Activated B cell treated with CpG ODN at 0.5 μM for 24 hours (primary cell): ENCODE data around the gene DUSP18. TPM values are rescaled to one million over a fixed set of nuclear protein-coding genes. Genes with fewer than 3 reads are reported as not detected.
"Not testable (repeated sequence)": the region's sequence is repeated elsewhere in the genome, so short reads cannot be mapped to it uniquely, and the experiment has no call there.

Experiments
- ATAC-seq: fragments of 200-7000 bp; cut with Tn5 transposase; one replicate; pipeline ENCODE4 v1.10.0; 2021; ENCODE audit warnings: low read depth, mild to moderate bottlenecking, moderate library complexity
- CTCF ChIA-PET: fragments of 350-600 bp; sonication (Branson Sonifier 250); formaldehyde crosslinking; loops from one replicate; lab custom pipeline; 2021; ENCODE audit warnings: antibody characterized with exemption; lab: Charles Lee
- POLR2A ChIA-PET: fragments of 350-600 bp; sonication (Branson Sonifier 250); formaldehyde crosslinking; loops from one replicate; lab custom pipeline; 2021; ENCODE audit warnings: antibody characterized with exemption; lab: Charles Lee
- DNase-seq: peaks from one replicate; pipeline ENCODE4 v3.0.0; 2022
- H3K27ac Mint-ChIP-seq: one replicate; pipeline ENCODE4 v1.8.0; 2020; ENCODE audit warnings: mixed read lengths
- H3K27me3 Mint-ChIP-seq: one replicate; pipeline ENCODE4 v1.8.0; 2021; ENCODE audit warnings: mixed read lengths
- H3K36me3 Mint-ChIP-seq: one replicate; pipeline ENCODE4 v1.8.0; 2021; ENCODE audit warnings: low read depth, mixed read lengths
- H3K4me1 Mint-ChIP-seq: one replicate; pipeline ENCODE4 v1.8.0; 2021; ENCODE audit warnings: mixed read lengths
- H3K4me3 Mint-ChIP-seq: one replicate; pipeline ENCODE4 v1.8.0; 2020; ENCODE audit warnings: mild to moderate bottlenecking, mixed read lengths
- H3K9me3 Mint-ChIP-seq: one replicate; pipeline ENCODE4 v1.8.0; 2020; ENCODE audit warnings: mixed read lengths
- intact Hi-C: fragments of 100-400 bp; cut with micrococcal nuclease; formaldehyde crosslinking; loops from one replicate; pipeline ENCODE4 v1.15.1; 2024
- total RNA-seq: library from RNA; stranded (reverse); gene quantifications from 2 replicates; pipeline ENCODE4 v1.2.3, GENCODE V29; 2022
- TF ChIP-seq, protein P1 (sequence below): fragments of 200-600 bp; IDR thresholded peaks from one replicate; pipeline ENCODE4 v1.8.0; 2022; ENCODE audit warnings: antibody characterized with exemption, mild to moderate bottlenecking

Gene DUSP18
- total RNA-seq, 1 donor from 2014 or later, result 13.5 TPM

DNA sequence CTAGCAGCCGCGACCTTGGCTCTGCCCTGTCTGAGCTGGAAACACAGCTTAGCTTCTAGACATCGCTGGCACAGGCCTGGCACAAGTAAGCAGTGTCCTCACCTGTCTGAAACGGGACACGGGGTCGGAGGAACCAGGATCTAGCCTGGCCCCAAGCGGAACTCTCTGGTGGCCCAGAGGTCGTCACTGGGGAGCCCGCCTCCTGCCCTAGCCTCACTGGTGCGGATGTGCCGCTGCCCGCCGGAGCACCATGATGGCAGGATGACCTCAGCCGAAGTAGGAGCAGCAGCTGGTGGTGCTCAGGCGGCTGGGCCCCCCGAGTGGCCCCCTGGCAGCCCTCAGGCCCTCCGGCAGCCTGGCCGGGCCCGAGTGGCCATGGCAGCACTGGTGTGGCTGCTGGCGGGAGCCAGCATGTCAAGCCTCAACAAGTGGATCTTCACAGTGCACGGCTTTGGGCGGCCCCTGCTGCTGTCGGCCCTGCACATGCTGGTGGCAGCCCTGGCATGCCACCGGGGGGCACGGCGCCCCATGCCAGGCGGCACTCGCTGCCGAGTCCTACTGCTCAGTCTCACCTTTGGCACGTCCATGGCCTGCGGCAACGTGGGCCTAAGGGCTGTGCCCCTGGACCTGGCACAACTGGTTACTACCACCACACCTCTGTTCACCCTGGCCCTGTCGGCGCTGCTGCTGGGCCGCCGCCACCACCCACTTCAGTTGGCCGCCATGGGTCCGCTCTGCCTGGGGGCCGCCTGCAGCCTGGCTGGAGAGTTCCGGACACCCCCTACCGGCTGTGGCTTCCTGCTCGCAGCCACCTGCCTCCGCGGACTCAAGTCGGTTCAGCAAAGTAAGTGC, 31.2 kb downstream of the DUSP18 start:
- CTCF ChIA-PET, result interaction anchor here (3.1 to 4.5 kb wide), 3 partner anchors 30 to 284 kb away, joined by 11 to 51 read pairs (median 47); partner anchors contain the start of gene TCN2
- TF ChIP-seq, protein P1, sequence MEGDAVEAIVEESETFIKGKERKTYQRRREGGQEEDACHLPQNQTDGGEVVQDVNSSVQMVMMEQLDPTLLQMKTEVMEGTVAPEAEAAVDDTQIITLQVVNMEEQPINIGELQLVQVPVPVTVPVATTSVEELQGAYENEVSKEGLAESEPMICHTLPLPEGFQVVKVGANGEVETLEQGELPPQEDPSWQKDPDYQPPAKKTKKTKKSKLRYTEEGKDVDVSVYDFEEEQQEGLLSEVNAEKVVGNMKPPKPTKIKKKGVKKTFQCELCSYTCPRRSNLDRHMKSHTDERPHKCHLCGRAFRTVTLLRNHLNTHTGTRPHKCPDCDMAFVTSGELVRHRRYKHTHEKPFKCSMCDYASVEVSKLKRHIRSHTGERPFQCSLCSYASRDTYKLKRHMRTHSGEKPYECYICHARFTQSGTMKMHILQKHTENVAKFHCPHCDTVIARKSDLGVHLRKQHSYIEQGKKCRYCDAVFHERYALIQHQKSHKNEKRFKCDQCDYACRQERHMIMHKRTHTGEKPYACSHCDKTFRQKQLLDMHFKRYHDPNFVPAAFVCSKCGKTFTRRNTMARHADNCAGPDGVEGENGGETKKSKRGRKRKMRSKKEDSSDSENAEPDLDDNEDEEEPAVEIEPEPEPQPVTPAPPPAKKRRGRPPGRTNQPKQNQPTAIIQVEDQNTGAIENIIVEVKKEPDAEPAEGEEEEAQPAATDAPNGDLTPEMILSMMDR, result no peak
- DNase-seq (peak; percentile 22), ATAC-seq (no peak)
- H3K27me3 Mint-ChIP-seq, result no peaks in the 10 kb centered on the region
- intact Hi-C loops, result loop anchor here (5.0 kb wide), 1 partner anchor 1249 kb away; the partner anchor contains the start of gene AP1B1
- H3K36me3 Mint-ChIP-seq, result peaks cover 3% of the 10 kb centered on the region
- H3K9me3 Mint-ChIP-seq, result no peaks in the 10 kb centered on the region
- peak overlapping the region; percentile 47 for H3K27ac Mint-ChIP-seq
- H3K4me1 Mint-ChIP-seq, result peaks cover 20% of the 10 kb centered on the region
- POLR2A ChIA-PET, result interaction anchor here (0.9 to 2.6 kb wide), 6 partner anchors 13 to 653 kb away, joined by 3 to 23 read pairs (median 10); partner anchors contain the start of genes MORC2, MTFP1, PES1 and TUG1
- H3K4me3 Mint-ChIP-seq, result peak overlapping the region; percentile 81

DNA sequence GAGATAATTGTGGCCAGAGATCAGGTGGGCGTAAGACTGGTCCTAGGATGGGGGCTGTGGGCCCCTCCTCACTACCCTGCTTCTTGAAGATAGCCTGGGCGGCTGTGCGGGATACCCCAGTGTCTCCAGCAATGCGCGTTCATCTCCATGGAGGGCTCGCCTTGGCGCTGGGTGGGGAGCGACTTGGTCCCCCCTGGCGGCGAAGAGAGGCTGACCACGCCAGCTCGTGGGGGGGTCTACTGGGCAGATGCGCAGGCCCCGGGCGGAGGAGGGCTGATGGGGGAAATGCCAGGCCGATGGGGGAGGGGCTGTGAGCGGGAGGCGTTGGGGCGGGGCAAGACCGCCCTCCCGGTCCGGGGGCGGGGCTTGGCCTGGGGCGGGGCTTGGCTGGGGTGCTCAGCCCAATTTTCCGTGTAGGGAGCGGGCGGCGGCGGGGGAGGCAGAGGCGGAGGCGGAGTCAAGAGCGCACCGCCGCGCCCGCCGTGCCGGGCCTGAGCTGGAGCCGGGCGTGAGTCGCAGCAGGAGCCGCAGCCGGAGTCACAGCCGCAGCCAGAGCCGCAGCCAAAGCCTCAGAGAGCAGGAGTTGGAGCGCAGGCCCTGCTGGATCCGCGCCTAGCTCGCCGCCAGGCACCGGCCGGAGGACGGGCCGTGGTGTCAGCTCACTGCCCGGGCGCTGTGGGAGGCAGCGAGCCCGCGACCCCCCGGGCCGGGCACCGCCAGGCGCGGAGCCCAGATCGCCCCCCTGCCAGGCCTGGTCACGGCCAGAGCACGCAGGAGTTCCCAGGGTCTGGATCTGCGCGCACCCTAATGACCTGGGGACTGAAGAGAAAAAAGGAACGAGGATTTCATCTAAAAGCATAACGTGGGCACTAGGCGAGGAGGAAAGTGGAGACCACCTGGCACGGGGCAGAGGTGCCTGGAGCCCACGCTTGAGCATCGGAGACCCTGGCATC, 32.1 kb downstream of the DUSP18 start, which contains the start of gene SLC35E4:
SLC35E4 (plus strand) TSS at position 509 of the 953 bp plus-strand sequence. CDS start 670 bp downstream, outside the sequence.
- Mint-ChIP-seq H3K4me1 (peaks cover 20% of the 10 kb centered on the region), H3K4me3 (peak within 1 kb of the TSS; percentile 83), H3K9me3 (no peaks in the 10 kb centered on the region), H3K27ac (peak within 1 kb of the TSS; percentile 88), H3K27me3 (no peaks in the 10 kb centered on the region), H3K36me3 (peaks cover 3% of the 10 kb centered on the region)
- intact Hi-C loops, result loop anchor here (1.0 to 5.0 kb wide), 7 partner anchors 14 to 1248 kb away; partner anchors contain the start of genes AP1B1, DUSP18 and TUG1
- TF ChIP-seq, protein P1, result no peak
- DNase-seq (peak; percentile 96), ATAC-seq (peak; percentile 82)
- ChIA-PET POLR2A (interaction anchor here (0.6 to 2.6 kb wide), 15 partner anchors 14 to 655 kb away, joined by 3 to 23 read pairs (median 5); partner anchors contain the start of genes DUSP18, LIMK2, MORC2 and MTFP1), CTCF (interaction anchor here (0.7 to 4.5 kb wide), 13 partner anchors 10 to 449 kb away, joined by 3 to 51 read pairs (median 6); partner anchors contain the start of genes DUSP18, MORC2, TCN2 and TUG1)

DNA sequence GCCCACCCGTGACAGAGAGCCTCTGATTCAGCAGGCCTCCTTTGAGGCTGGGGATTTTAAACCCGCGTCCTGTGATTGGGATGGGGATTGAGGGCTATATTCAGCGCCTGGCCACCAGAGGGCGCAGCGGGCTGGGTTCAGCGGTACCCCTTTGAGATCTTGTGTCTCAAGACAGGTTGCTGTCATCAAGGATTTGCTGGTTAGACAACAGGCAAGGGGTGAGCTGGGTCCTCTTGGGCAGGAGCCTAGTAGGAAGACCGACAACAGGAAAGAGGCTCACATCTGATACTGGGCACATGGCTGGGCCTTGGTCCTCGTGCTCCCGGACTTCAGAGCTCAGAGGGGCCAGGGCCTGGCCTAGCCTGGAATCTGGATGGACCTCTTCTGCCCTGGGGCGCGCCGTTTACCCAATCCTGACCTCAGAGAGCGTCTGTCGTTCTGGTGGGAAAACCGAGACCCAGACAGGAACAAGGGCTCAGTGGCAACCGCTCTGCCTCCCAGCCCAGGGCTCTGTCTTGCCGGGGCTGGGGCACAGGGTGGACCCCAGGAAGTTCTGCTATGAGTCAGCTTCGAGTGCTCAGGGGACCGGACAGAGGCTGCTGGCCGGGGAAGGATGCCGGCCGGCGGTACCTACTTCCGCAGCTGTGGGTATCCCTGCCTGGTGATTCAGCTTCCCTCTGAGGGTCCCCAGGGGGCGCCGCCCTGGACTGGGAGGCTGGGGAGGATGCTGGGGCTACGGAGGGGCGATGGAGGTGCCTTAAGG, 33.0 kb downstream of the DUSP18 start:
- POLR2A ChIA-PET, result interaction anchor here (0.6 to 2.6 kb wide), 13 partner anchors 15 to 656 kb away, joined by 3 to 23 read pairs (median 7); partner anchors contain the start of genes DUSP18, LIMK2, MORC2 and MTFP1
- no peaks in the 10 kb centered on the region for H3K27me3 Mint-ChIP-seq

DNA sequence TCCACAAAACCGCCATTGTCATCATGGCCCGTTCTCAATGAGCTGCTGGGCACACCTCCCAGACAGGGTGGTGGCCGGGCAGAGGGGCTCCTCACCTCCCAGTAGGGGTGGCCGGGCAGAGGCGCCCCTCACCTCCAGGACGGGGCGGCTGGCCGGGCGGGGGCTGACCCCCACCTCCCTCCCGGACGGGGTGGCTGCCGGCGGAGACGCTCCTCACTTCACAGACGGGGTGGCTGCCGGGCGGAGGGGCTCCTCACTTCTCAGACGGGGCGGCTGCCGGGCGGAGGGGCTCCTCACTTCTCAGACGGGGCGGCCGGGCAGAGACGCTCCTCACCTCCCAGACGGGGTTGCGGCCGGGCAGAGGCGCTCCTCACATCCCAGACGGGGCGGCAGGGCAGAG, 36.2 kb downstream of the DUSP18 start:
- H3K27ac Mint-ChIP-seq, H3K36me3 Mint-ChIP-seq, H3K4me3 Mint-ChIP-seq, CTCF ChIA-PET, DNase-seq, H3K9me3 Mint-ChIP-seq, ATAC-seq, H3K27me3 Mint-ChIP-seq, POLR2A ChIA-PET: not testable (repeated sequence)
- peaks cover 17% of the 10 kb centered on the region for H3K4me1 Mint-ChIP-seq
- intact Hi-C loops, result loop anchor here (5.0 kb wide), 1 partner anchor 601 kb away; no protein-coding TSS in a partner anchor

More for the DNA sequence above, 33.0 kb downstream of the DUSP18 start:
- CTCF ChIA-PET, result interaction anchor here (0.6 to 4.5 kb wide), 17 partner anchors 9 to 461 kb away, joined by 3 to 51 read pairs (median 5); partner anchors contain the start of genes DUSP18, MORC2, PES1 and SMTN
- Mint-ChIP-seq H3K4me3 (peak overlapping the region; percentile 83), H3K27ac (peak overlapping the region; percentile 88), H3K9me3 (no peaks in the 10 kb centered on the region), H3K36me3 (peaks cover 3% of the 10 kb centered on the region), H3K4me1 (peaks cover 20% of the 10 kb centered on the region)
- ATAC-seq (peak; percentile 57), DNase-seq (peak; percentile 83)
- intact Hi-C loops, result loop anchor here (1.0 to 5.0 kb wide), 10 partner anchors 15 to 1247 kb away; partner anchors contain the start of genes AP1B1, DUSP18, OSBP2 and TUG1
- TF ChIP-seq, protein P1, result no peak
